Astrocyte of the spinal cord (primary cell): ENCODE data around the gene FLNC.

Experiments
- DNase-seq: peaks from one replicate; pipeline ENCODE4 v3.0.0; 2011; ENCODE audit warnings: low read depth, low spot score
- H3K4me3 ChIP-seq: 2 replicates; pipeline ENCODE4 v1.5.1; 2011; ENCODE audit warnings: low read depth, mild to moderate bottlenecking, low read length, moderate library complexity
- CTCF ChIP-seq: IDR thresholded peaks from 2 replicates; pipeline ENCODE4 v1.5.1; 2012; ENCODE audit warnings: low read depth, mild to moderate bottlenecking, low read length, inconsistent platforms
- in situ Hi-C: cut with HindIII; loops from 2 replicates; pipeline ENCODE4 v1.10.0; 2017; ENCODE audit warnings: low sequenced_read_pairs

Gene FLNC

GRCh38 chr7:128844777-128845311 is 14.6 kb downstream of the FLNC start:
- TF ChIP-seq CTCF = no peak
- DNase-seq = no peak
- in situ Hi-C loops = no loop called here

GRCh38 chr7:128845475-128845874 is 15.3 kb downstream of the FLNC start:
- DNase-seq = no peak
- no peak for TF ChIP-seq CTCF
- H3K4me3 ChIP-seq = no peak overlapping the region
- in situ Hi-C loops = no loop called here

More at GRCh38 chr7:128844777-128845311, 14.6 kb downstream of the FLNC start:
- no peak overlapping the region for H3K4me3 ChIP-seq

- H3K4me3 ChIP-seq = no peak overlapping the region
- no peak for TF ChIP-seq CTCF
- DNase-seq = no peak
- in situ Hi-C loops = no loop called here
Measured at GRCh38 chr7:128845987-128846386, 15.8 kb downstream of the FLNC start.

GRCh38 chr7:128846781-128847444 is 16.7 kb downstream of the FLNC start:
- TF ChIP-seq CTCF = no peak
- DNase-seq = no peak
- H3K4me3 ChIP-seq = no peak overlapping the region
- in situ Hi-C loops = no loop called here

- DNase-seq = no peak
- in situ Hi-C loops = no loop called here
- no peak for TF ChIP-seq CTCF
- no peak overlapping the region for H3K4me3 ChIP-seq
Measured at GRCh38 chr7:128847721-128848211, 17.6 kb downstream of the FLNC start.

- no peak for TF ChIP-seq CTCF
- H3K4me3 ChIP-seq = no peak overlapping the region
- DNase-seq = no peak
- in situ Hi-C loops = no loop called here
Measured at GRCh38 chr7:128848289-128849155, 18.3 kb downstream of the FLNC start.
